Nephron (organoid): ENCODE results near the gene IL9.

Experiments
- H3K27ac Mint-ChIP-seq, 3 experiments: 2 replicates each; pipeline ENCODE4 v1.8.0; 2020; ENCODE audit warnings: mixed read lengths in 3 of 3, mild to moderate bottlenecking in 2 of 3, moderate library complexity in 1 of 3
- H3K27me3 Mint-ChIP-seq: 2 replicates; pipeline ENCODE4 v1.8.0; 2021; ENCODE audit warnings: low read depth, mild to moderate bottlenecking, moderate library complexity, mixed read lengths
- H3K36me3 Mint-ChIP-seq: 2 replicates; pipeline ENCODE4 v1.8.0; 2020; ENCODE audit warnings: low read depth, mixed read lengths
- H3K4me1 Mint-ChIP-seq: 2 replicates; pipeline ENCODE4 v1.8.0; 2020; ENCODE audit warnings: mixed read lengths
- H3K4me3 Mint-ChIP-seq, 3 experiments: 2 replicates each; pipeline ENCODE4 v1.8.0; 2020; ENCODE audit warnings: mild to moderate bottlenecking in 3 of 3, mixed read lengths in 3 of 3, moderate library complexity in 2 of 3
- H3K9me3 Mint-ChIP-seq: 2 replicates; pipeline ENCODE4 v1.8.0; 2020; ENCODE audit warnings: mixed read lengths
- TF ChIP-seq, protein P1 (sequence below), 3 experiments: fragments of 200-600 bp; sonication (generic); IDR thresholded peaks; one replicate each; pipeline ENCODE4 v1.5.0; 2021; ENCODE audit warnings: antibody characterized with exemption in 3 of 3; ENCODE audit not compliant: unreplicated experiment in 3 of 3

Gene IL9

DNA sequence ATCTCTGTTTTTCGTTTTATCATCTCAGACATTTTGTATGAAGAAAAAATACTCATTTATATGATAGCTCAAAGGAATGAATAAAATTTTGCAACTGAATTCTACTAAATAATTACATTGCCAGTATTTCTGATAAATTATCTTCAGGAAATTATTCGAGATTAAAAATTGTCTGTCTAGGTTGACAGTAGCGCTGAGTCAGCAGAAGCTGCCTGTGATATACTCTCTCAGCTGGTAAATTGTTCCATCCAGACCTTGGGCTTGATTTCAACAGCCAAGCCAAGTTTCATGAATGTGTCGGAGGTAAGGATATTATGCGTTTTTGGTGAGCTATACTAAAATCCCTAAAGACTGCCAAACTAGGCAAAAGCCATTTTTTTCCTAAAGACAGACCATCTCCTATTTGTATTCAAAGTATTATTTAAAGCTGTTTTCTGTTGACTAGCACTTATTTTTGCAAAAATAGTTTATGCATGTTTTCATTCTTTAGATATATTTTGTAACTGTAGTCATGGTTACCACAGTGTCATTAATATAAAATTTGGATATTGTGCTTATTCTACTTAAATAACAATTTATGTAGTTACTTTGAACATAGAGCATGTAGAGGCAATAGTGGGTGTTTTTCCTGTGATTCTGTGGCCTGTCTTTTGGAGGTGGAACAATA is 41.7 kb upstream of the IL9 start:
- H3K27ac Mint-ChIP-seq, result no peak overlapping the region
- H3K36me3 Mint-ChIP-seq, result no peaks in the 10 kb centered on the region
- no peak overlapping the region for H3K4me3 Mint-ChIP-seq
- no peaks in the 10 kb centered on the region for H3K9me3 Mint-ChIP-seq
- H3K4me1 Mint-ChIP-seq, result no peaks in the 10 kb centered on the region
- TF ChIP-seq, protein P1, sequence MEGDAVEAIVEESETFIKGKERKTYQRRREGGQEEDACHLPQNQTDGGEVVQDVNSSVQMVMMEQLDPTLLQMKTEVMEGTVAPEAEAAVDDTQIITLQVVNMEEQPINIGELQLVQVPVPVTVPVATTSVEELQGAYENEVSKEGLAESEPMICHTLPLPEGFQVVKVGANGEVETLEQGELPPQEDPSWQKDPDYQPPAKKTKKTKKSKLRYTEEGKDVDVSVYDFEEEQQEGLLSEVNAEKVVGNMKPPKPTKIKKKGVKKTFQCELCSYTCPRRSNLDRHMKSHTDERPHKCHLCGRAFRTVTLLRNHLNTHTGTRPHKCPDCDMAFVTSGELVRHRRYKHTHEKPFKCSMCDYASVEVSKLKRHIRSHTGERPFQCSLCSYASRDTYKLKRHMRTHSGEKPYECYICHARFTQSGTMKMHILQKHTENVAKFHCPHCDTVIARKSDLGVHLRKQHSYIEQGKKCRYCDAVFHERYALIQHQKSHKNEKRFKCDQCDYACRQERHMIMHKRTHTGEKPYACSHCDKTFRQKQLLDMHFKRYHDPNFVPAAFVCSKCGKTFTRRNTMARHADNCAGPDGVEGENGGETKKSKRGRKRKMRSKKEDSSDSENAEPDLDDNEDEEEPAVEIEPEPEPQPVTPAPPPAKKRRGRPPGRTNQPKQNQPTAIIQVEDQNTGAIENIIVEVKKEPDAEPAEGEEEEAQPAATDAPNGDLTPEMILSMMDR (IDR thresholded peaks at IDR 0.05; ENCODE audit: unreplicated experiment in 3 of 3), result no peak
- peaks cover 19% of the 10 kb centered on the region for H3K27me3 Mint-ChIP-seq

DNA sequence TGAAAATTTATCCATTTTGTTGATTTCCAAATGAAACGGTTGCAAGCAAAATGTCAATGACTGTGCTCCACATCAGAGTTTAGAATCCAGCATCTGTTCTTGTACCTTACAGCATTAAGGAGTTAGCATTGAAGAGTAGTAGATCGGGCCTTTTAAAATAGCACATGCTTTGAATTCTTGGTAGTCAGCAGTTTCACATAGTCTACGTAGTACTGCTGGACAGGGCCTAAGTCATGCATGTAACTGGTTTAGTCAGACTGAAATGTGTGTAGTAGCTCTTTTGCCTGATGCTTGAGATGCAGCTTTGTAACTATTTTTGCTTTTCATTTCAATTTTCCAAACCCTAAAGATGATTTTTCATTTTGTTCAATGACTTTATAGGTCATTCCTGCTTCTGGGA is 39.3 kb upstream of the IL9 start:
- Mint-ChIP-seq H3K36me3 (no peaks in the 10 kb centered on the region), H3K9me3 (no peaks in the 10 kb centered on the region)
- TF ChIP-seq, protein P1 (IDR thresholded peaks at IDR 0.05; ENCODE audit: unreplicated experiment in 3 of 3), result no peak

DNA sequence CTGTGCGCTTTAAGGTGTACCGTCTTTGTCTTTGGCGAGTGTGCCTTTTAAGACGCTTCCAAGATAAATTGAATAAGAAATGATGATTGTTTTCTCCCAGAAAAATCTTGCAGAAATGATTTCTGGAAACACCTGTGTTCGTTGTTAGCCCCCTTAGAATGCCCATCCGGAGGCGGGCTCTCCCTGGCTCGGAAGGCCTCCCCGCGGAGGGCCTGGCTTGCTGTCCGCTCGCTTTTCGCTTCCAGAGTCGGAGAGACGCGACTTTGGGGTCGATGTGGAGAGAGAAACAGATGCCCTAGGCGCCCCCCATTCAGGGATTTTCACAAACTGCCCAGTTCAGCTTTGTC is 35.3 kb upstream of the IL9 start:
- TF ChIP-seq, protein P1 (IDR thresholded peaks at IDR 0.05; ENCODE audit: unreplicated experiment in 3 of 3), result no peak
- Mint-ChIP-seq H3K27me3 (peaks cover 67% of the 10 kb centered on the region), H3K4me1 (peaks cover 5% of the 10 kb centered on the region), H3K4me3 (peak overlapping the region; percentile 85 to 87 (median 85)), H3K36me3 (no peaks in the 10 kb centered on the region), H3K27ac (no peak overlapping the region), H3K9me3 (peaks cover 9% of the 10 kb centered on the region)

More for the DNA sequence above, 39.3 kb upstream of the IL9 start:
- Mint-ChIP-seq H3K27ac (no peak overlapping the region), H3K4me1 (peaks cover 5% of the 10 kb centered on the region), H3K4me3 (no peak overlapping the region), H3K27me3 (peaks cover 37% of the 10 kb centered on the region)

DNA sequence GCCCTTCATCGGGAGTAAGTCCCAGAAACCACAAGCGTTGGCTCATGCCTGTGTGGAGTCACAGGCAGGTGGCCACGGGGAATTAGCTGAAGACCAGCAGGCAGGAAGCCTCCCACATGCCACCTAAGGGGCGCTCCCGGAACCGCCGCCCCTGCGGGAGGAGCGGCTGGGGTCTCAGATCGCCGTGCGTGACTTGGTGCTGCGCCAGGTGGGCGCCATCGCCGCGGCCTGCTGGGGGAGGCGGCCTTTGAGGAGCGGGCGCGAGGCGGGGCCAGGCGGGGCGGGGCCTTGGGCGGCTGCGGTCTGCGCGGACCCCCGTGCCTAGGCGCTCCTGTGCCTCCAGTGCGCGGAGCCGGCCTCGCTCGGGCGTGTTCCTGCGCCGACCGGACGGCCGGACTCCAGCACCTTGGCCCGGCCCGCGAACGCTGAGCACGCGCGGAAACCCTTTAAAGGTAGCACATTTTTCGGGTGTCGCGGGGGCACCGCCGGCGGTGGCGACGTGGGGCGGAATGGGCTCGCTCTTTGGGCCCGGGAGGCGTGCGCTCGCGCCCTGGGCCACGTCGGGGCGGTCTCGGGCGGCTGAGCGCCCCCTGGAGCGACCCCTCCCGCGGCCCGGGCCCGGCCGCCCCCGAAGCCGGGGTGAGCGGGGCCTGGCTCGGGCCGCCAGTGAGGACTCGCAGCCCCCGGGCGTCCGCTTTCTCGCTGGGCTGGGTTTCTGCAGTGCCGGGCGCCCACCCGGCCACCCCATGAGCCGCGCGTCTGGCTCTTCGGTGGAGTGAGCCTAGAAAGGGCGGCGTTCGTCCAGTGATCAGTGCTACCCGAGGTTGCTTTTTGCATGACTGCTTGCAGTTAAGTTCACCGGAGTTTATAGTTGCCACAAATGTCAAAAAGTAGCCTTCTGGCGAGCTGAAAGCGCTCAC is 34.6 kb upstream of the IL9 start:
- Mint-ChIP-seq H3K36me3 (no peaks in the 10 kb centered on the region), H3K4me1 (peaks cover 5% of the 10 kb centered on the region), H3K4me3 (peak overlapping the region; percentile 85 to 87 (median 85)), H3K27ac (no peak overlapping the region), H3K27me3 (peaks cover 69% of the 10 kb centered on the region), H3K9me3 (peaks cover 9% of the 10 kb centered on the region)
- TF ChIP-seq, protein P1 (IDR thresholded peaks at IDR 0.05; ENCODE audit: unreplicated experiment in 3 of 3), result peak in 1 of 3 experiments; percentile 19

DNA sequence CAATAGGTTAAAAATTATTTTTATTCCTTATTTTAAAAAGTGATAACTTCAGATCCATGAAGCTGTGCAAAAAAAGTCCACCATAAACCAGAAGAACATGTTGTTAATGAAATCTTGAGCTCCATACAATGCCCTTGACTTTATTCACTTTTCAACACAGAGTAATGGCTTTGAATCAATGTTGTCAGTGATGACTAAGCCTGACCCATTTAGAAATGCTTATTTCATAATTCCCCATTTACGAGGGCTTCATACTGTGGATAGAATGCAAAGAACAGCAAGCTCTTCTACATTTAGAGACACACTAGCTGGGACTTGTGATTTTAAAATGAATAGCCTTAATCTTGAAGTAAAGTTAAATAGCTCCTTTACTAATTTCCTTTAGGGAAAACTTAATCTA is 25.7 kb upstream of the IL9 start:
- no peaks in the 10 kb centered on the region for H3K9me3 Mint-ChIP-seq
- peaks cover 61% of the 10 kb centered on the region for H3K27me3 Mint-ChIP-seq
- no peaks in the 10 kb centered on the region for H3K4me1 Mint-ChIP-seq
- H3K36me3 Mint-ChIP-seq, result no peaks in the 10 kb centered on the region
- TF ChIP-seq, protein P1 (IDR thresholded peaks at IDR 0.05; ENCODE audit: unreplicated experiment in 3 of 3), result no peak
- H3K27ac Mint-ChIP-seq, result no peak overlapping the region
- H3K4me3 Mint-ChIP-seq, result no peak overlapping the region
